Measurements from ENCODE around the gene POFUT2. TPM values are rescaled to one million over a fixed set of nuclear protein-coding genes. Genes with fewer than 3 reads are reported as not detected.

POFUT2 gene
- total RNA-seq, 1 donor from 2014 or later, result 16.9 TPM

GRCh38 chr21:45259206-45259840, 28.4 kb downstream of the POFUT2 start:
- no peak for DNase-seq (ENCODE audit: missing footprints)
- ATAC-seq, result no peak
- intact Hi-C loops (cut with DNase I), result no loop called here

GRCh38 chr21:45258466-45258865, 29.2 kb downstream of the POFUT2 start:
- ATAC-seq, result no peak
- no peak for DNase-seq (ENCODE audit: missing footprints)

GRCh38 chr21:45257673-45258341, 29.9 kb downstream of the POFUT2 start:
- ATAC-seq, result no peak
- intact Hi-C loops (cut with DNase I), result no loop called here
- DNase-seq (ENCODE audit: missing footprints), result no peak

More at GRCh38 chr21:45258466-45258865, 29.2 kb downstream of the POFUT2 start:
- intact Hi-C loops (cut with DNase I), result no loop called here

- ATAC-seq (peak; percentile 24), DNase-seq (ENCODE audit: missing footprints) (no peak)
- intact Hi-C loops (cut with DNase I), result no loop called here
Measured at GRCh38 chr21:45256912-45257672, 30.6 kb downstream of the POFUT2 start.

- DNase-seq (ENCODE audit: missing footprints) (no peak), ATAC-seq (no peak)
- intact Hi-C loops (cut with DNase I), result no loop called here
Measured at GRCh38 chr21:45256021-45256911, 31.4 kb downstream of the POFUT2 start.

- intact Hi-C loops (cut with DNase I), result no loop called here
- ATAC-seq (no peak), DNase-seq (ENCODE audit: missing footprints) (no peak)
Measured at GRCh38 chr21:45255381-45256020, 32.2 kb downstream of the POFUT2 start.

- no peak for ATAC-seq
- DNase-seq (ENCODE audit: missing footprints), result no peak
- intact Hi-C loops (cut with DNase I), result no loop called here
Measured at GRCh38 chr21:45254460-45254930, 33.2 kb downstream of the POFUT2 start.

- no peak for DNase-seq (ENCODE audit: missing footprints)
- intact Hi-C loops (cut with DNase I), result no loop called here
- no peak for ATAC-seq
Measured at GRCh38 chr21:45253633-45254459, 33.8 kb downstream of the POFUT2 start.

GRCh38 chr21:45253180-45253579, 34.5 kb downstream of the POFUT2 start:
- DNase-seq (ENCODE audit: missing footprints) (no peak), ATAC-seq (peak; percentile 17)
- intact Hi-C loops (cut with DNase I), result no loop called here

GRCh38 chr21:45252448-45252925, 35.2 kb downstream of the POFUT2 start:
- DNase-seq (ENCODE audit: missing footprints), result no peak
- intact Hi-C loops (cut with DNase I), result no loop called here
- ATAC-seq, result no peak

- intact Hi-C loops (cut with DNase I), result no loop called here
- no peak for ATAC-seq
- no peak for DNase-seq (ENCODE audit: missing footprints)
Measured at GRCh38 chr21:45251635-45252447, 35.9 kb downstream of the POFUT2 start.

GRCh38 chr21:45250914-45251634, 36.6 kb downstream of the POFUT2 start:
- intact Hi-C loops (cut with DNase I), result no loop called here
- ATAC-seq (no peak), DNase-seq (ENCODE audit: missing footprints) (no peak)

- intact Hi-C loops (cut with DNase I), result no loop called here
Measured at GRCh38 chr21:45250272-45250671, 37.4 kb downstream of the POFUT2 start.

GRCh38 chr21:45249626-45250025, 38.1 kb downstream of the POFUT2 start:
- DNase-seq (ENCODE audit: missing footprints) (no peak), ATAC-seq (no peak)
- intact Hi-C loops (cut with DNase I), result no loop called here

More at GRCh38 chr21:45250272-45250671, 37.4 kb downstream of the POFUT2 start:
- DNase-seq (ENCODE audit: missing footprints) (no peak), ATAC-seq (no peak)

GRCh38 chr21:45248893-45249381, 38.8 kb downstream of the POFUT2 start:
- intact Hi-C loops (cut with DNase I), result no loop called here
- DNase-seq (ENCODE audit: missing footprints), result no peak
- ATAC-seq, result peak; percentile 50

All from Right ventricle myocardium inferior (tissue), 1 donor.